Endothelial cell of umbilical vein (primary cell): ENCODE data around the gene NMNAT3. TPM values are rescaled to one million over a fixed set of nuclear protein-coding genes. Genes with fewer than 3 reads are reported as not detected.

Experiments
- BruUV-seq: library from RNA; stranded (reverse); fragments of 400-500 nt; replicated peaks from 2 replicates; lab custom pipeline; 2021; lab: Mats Ljungman, UMichigan
- CTCF ChIA-PET: fragments of 300-600, 350-600 bp; sonication (Branson Sonifier 250); formaldehyde crosslinking; loops from one replicate; lab custom pipeline; 2021; ENCODE audit warnings: antibody characterized with exemption, inconsistent platforms; lab: Charles Lee
- POLR2A ChIA-PET: fragments of 300-600, 350-600 bp; sonication (Branson Sonifier 250); formaldehyde crosslinking; loops from one replicate; lab custom pipeline; 2021; ENCODE audit warnings: antibody characterized with exemption, inconsistent platforms; lab: Charles Lee
- DNase-seq: peaks from one replicate; pipeline ENCODE4 v3.0.0-alpha.2; 2011; ENCODE audit warnings: low read depth, low spot score
- FAIRE-seq: peaks from 2 replicates; lab custom pipeline; 2011; peaks lifted over from hg19 to GRCh38; lab: Jason Lieb, UNC
- H2AFZ ChIP-seq: 2 replicates; pipeline ENCODE4 v1.6.0; 2012; ENCODE audit warnings: low read depth, low read length, control low read depth, inconsistent platforms
- H3K27ac ChIP-seq: 2 replicates; pipeline ENCODE4 v1.5.1; 2011; ENCODE audit warnings: low read depth, mild to moderate bottlenecking, control low read depth, low read length, moderate library complexity; ENCODE audit not compliant: insufficient read depth
- H3K27me3 ChIP-seq, 2 experiments: 2 replicates each; pipeline versions ENCODE4 v1.6.0 to v1.6.1; 2011; ENCODE audit warnings: low read length in 2 of 2, mixed read lengths in 1 of 2; ENCODE audit not compliant: control insufficient read depth in 2 of 2, insufficient read depth in 2 of 2
- H3K36me3 ChIP-seq, 2 experiments: 2 replicates in 1 of 2; 3 replicates in 1 of 2; pipeline ENCODE4 v1.5.1; 2011; ENCODE audit warnings: low read length in 2 of 2, mild to moderate bottlenecking in 1 of 2, moderate library complexity in 1 of 2; ENCODE audit not compliant: control insufficient read depth in 2 of 2, insufficient read depth in 2 of 2; ENCODE audit errors: extremely low read depth in 1 of 2
- H3K4me1 ChIP-seq: 3 replicates; pipeline ENCODE4 v1.5.1; 2011; ENCODE audit warnings: mild to moderate bottlenecking, low read length; ENCODE audit not compliant: control insufficient read depth, insufficient read depth; ENCODE audit errors: extremely low read depth
- H3K4me2 ChIP-seq: 2 replicates; pipeline ENCODE4 v1.6.1; 2011; ENCODE audit warnings: low read length, control low read depth, mixed read lengths; ENCODE audit not compliant: insufficient read depth
- H3K4me3 ChIP-seq, 3 experiments: fragments of 200-600 bp in 1 of 3; sonication (generic), shearing (Covaris generic) in 1 of 3; replicated peaks in 1 of 3; 2 replicates each; pipeline ENCODE4 v1.5.1; 2011 to 2016; ENCODE audit warnings: control low read depth in 3 of 3, low read length in 3 of 3, mild to moderate bottlenecking in 2 of 3, inconsistent platforms in 1 of 3, low read depth in 1 of 3, moderate library complexity in 1 of 3; ENCODE audit not compliant: insufficient read depth in 1 of 3
- H3K79me2 ChIP-seq: 2 replicates; pipeline ENCODE4 v1.6.0; 2012; ENCODE audit warnings: low read length, inconsistent platforms; ENCODE audit not compliant: control insufficient read depth, insufficient read depth
- H3K9ac ChIP-seq: replicated peaks from 2 replicates; pipeline ENCODE3; 2011; ENCODE audit warnings: low read length, control low read depth; ENCODE audit not compliant: insufficient read depth; ENCODE audit errors: extremely low read depth
- H3K9me1 ChIP-seq: replicated peaks from 3 replicates; pipeline ENCODE4 v1.6.0; 2011; ENCODE audit warnings: mild to moderate bottlenecking, low read length; ENCODE audit not compliant: control insufficient read depth, insufficient read depth; ENCODE audit errors: extremely low read depth
- H3K9me3 ChIP-seq: replicated peaks from 2 replicates; pipeline ENCODE4 v1.5.1; 2012; ENCODE audit warnings: low read length, inconsistent platforms; ENCODE audit not compliant: control insufficient read depth, insufficient read depth
- H4K20me1 ChIP-seq: replicated peaks from 2 replicates; pipeline ENCODE3; 2011; ENCODE audit warnings: mild to moderate bottlenecking, low read length; ENCODE audit not compliant: control insufficient read depth, insufficient read depth; ENCODE audit errors: extremely low read depth
- EZH2 ChIP-seq: IDR thresholded peaks from 2 replicates; pipeline ENCODE4 v1.6.1; 2012; ENCODE audit warnings: borderline replicate concordance, low read depth, mild to moderate bottlenecking, moderate library complexity, low read length, inconsistent platforms; ENCODE audit not compliant: severe bottlenecking
- FOS ChIP-seq: IDR thresholded peaks from 2 replicates; pipeline ENCODE4 v1.6.1; 2011; ENCODE audit warnings: mild to moderate bottlenecking, low read length, moderate library complexity, borderline replicate concordance; ENCODE audit not compliant: insufficient read depth
- GATA2 ChIP-seq: IDR thresholded peaks from 2 replicates; pipeline ENCODE4 v1.7.0; 2011; ENCODE audit warnings: low read depth, mild to moderate bottlenecking, moderate library complexity, mixed read lengths, low read length; ENCODE audit not compliant: insufficient read length, insufficient read depth
- JUN ChIP-seq: IDR thresholded peaks from 2 replicates; pipeline ENCODE4 v1.6.1; 2011; ENCODE audit warnings: borderline replicate concordance, low read depth; ENCODE audit not compliant: insufficient read length, insufficient read depth
- MYC ChIP-seq: IDR thresholded peaks from one replicate; pipeline ENCODE4 v1.6.1; 2011; ENCODE audit warnings: mild to moderate bottlenecking, low read depth, low read length
- POLR2A ChIP-seq: IDR thresholded peaks from 2 replicates; pipeline ENCODE4 v1.6.1; 2012; ENCODE audit warnings: low read depth, mild to moderate bottlenecking, control low read depth, low read length
- POLR2AphosphoS5 ChIP-seq: IDR thresholded peaks from 2 replicates; pipeline ENCODE4 v1.6.1; 2012; ENCODE audit warnings: low read depth, mild to moderate bottlenecking, control low read depth, low read length, moderate library complexity; ENCODE audit not compliant: insufficient read depth
- dilution Hi-C: fragments of 300-500 bp; cut with MboI; formaldehyde crosslinking; loops from one replicate; pipeline ENCODE4 v1.15.0; 2019; ENCODE audit warnings: low sequenced_read_pairs; ENCODE audit not compliant: extremely low pct_ligation_motif_present
- intact Hi-C: fragments of 100-400 bp; cut with micrococcal nuclease; formaldehyde crosslinking; loops from one replicate; pipeline ENCODE4 v1.10.0; 2022
- polyA plus RNA-seq, 4 experiments: library from polyadenylated mRNA; depleted of rRNA in 3 of 4; stranded (reverse) in 3 of 4; unstranded in 1 of 4; fragments of >200 nt; gene quantifications; 2 replicates each; pipeline versions ENCODE4 v1.2.1 to v1.2.3, GENCODE V29; 2011 to 2012; ENCODE audit warnings: missing spikeins in 1 of 4
- total RNA-seq: library from RNA; stranded (reverse); gene quantifications from 2 replicates; pipeline ENCODE4 v1.2.3, GENCODE V29; 2021
- TF ChIP-seq, protein P1 (sequence below): IDR thresholded peaks from 2 replicates; pipeline ENCODE4 v1.6.1; 2011; ENCODE audit not compliant: insufficient read depth, insufficient read length
- TF ChIP-seq, protein P2 (sequence below), 2 donors: IDR thresholded peaks; 1 replicate in 1 of 2; 2 replicates in 1 of 2; pipeline ENCODE4 v1.5.1; 2011; ENCODE audit warnings: low read length in 2 of 2, mild to moderate bottlenecking in 2 of 2, moderate library complexity in 2 of 2, control low read depth in 1 of 2, inconsistent platforms in 1 of 2, low read depth in 1 of 2; ENCODE audit not compliant: insufficient read depth in 1 of 2; ENCODE audit errors: extremely low read depth in 1 of 2

The NMNAT3 gene
- total and polyA plus RNA-seq, 2 donors (not counting 3 experiments of a cell fraction or from before 2014, with no cell fraction given): 0.59 to 0.60 TPM

DNA sequence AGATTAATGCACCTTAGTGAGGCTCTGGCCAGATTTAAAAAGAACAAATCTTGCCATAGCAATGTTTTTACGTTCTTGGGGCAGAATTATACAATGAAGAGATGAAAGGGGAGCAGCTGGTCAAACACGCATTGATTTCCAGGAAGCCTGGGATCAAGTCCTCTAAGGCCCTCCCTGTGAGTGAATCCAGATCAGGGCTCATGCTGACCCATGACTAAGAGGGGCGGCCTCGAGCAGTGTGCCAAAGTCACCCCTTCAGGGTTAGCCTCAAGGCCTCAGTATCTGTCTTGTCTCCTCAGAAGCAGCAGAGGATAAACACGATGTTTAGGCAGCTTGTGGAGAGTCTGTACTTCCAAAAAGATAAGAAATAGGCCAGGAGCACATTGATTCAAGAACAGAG is 129.0 kb downstream of the NMNAT3 start:
- TF ChIP-seq, protein P1, sequence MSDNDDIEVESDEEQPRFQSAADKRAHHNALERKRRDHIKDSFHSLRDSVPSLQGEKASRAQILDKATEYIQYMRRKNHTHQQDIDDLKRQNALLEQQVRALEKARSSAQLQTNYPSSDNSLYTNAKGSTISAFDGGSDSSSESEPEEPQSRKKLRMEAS: no peak
- ChIA-PET CTCF (no interaction called here), POLR2A (no interaction called here)
- Histone ChIP-seq H3K27ac (no peak overlapping the region), H3K9me1 (no peaks in the 10 kb centered on the region), H3K27me3 (peaks cover 0 to 3% of the 10 kb centered on the region in 2 experiments), H3K79me2 (no peaks in the 10 kb centered on the region), H3K4me2 (no peak overlapping the region), H3K36me3 (no peaks in the 10 kb centered on the region), H3K4me3 (no peak overlapping the region), H2AFZ (no peak overlapping the region), H3K9me3 (no peaks in the 10 kb centered on the region), H3K9ac (no peak overlapping the region), H3K4me1 (no peaks in the 10 kb centered on the region), H4K20me1 (no peaks in the 10 kb centered on the region)
- intact Hi-C loops (no loop called here), dilution Hi-C loops (no loop called here)
- BruUV-seq: no TSS peak
- DNase-seq: no peak
- no peak for FAIRE-seq

DNA sequence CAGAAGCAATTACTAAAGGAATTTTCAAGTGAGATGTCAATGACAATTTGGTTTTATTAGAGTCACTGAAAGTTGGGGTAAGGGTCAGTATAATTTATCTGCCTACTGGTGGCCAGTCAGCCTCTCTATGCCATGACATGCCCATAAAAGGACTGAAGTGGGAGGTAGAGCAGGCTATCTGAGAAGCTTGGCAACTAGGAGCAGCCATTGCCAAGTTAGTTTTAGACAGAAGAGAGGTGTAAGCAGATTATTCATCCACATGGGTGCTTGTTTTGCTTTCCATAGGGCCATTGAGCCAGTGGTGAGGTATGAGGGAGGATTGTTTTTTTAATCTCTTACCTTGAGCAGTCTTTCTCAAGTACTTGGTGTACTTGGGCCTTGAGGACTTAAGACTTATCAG is 130.1 kb downstream of the NMNAT3 start:
- Histone ChIP-seq H3K9me3 (no peaks in the 10 kb centered on the region), H3K79me2 (no peaks in the 10 kb centered on the region), H2AFZ (no peak overlapping the region), H3K4me3 (no peak overlapping the region), H3K9me1 (no peaks in the 10 kb centered on the region), H3K4me2 (no peak overlapping the region), H4K20me1 (no peaks in the 10 kb centered on the region), H3K36me3 (no peaks in the 10 kb centered on the region), H3K9ac (no peak overlapping the region), H3K4me1 (no peaks in the 10 kb centered on the region), H3K27ac (no peak overlapping the region), H3K27me3 (peaks cover 0 to 3% of the 10 kb centered on the region in 2 experiments)
- dilution Hi-C loops (no loop called here), intact Hi-C loops (no loop called here)
- ChIA-PET CTCF (no interaction called here), POLR2A (no interaction called here)
- DNase-seq (no peak), FAIRE-seq (no peak)
- BruUV-seq: no TSS peak
- TF ChIP-seq, protein P2, sequence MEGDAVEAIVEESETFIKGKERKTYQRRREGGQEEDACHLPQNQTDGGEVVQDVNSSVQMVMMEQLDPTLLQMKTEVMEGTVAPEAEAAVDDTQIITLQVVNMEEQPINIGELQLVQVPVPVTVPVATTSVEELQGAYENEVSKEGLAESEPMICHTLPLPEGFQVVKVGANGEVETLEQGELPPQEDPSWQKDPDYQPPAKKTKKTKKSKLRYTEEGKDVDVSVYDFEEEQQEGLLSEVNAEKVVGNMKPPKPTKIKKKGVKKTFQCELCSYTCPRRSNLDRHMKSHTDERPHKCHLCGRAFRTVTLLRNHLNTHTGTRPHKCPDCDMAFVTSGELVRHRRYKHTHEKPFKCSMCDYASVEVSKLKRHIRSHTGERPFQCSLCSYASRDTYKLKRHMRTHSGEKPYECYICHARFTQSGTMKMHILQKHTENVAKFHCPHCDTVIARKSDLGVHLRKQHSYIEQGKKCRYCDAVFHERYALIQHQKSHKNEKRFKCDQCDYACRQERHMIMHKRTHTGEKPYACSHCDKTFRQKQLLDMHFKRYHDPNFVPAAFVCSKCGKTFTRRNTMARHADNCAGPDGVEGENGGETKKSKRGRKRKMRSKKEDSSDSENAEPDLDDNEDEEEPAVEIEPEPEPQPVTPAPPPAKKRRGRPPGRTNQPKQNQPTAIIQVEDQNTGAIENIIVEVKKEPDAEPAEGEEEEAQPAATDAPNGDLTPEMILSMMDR (IDR thresholded peaks at IDR 0.05; ENCODE audit: extremely low read depth in 1 of 2, insufficient read depth in 1 of 2, low read depth in 1 of 2, low read length in 2 of 2): no peak
- TF ChIP-seq POLR2AphosphoS5: no peak
- no peak for TF ChIP-seq POLR2A
- TF ChIP-seq GATA2: no peak
- TF ChIP-seq MYC: no peak
- TF ChIP-seq, protein P1: no peak
- no peak for TF ChIP-seq EZH2
- TF ChIP-seq JUN: no peak
- no peak for TF ChIP-seq FOS
